Measurements from ENCODE around the gene TBC1D10B. TPM values are rescaled to one million over a fixed set of nuclear protein-coding genes. Genes with fewer than 3 reads are reported as not detected.
"Not testable (repeated sequence)": the region's sequence is repeated elsewhere in the genome, so short reads cannot be mapped to it uniquely, and the experiment has no call there.

Gene TBC1D10B
- total RNA-seq, 1 donor from 2014 or later, result 25.6 TPM

GRCh38 chr16:30354423-30355143 lies 15.7 kb downstream of the TBC1D10B start:
- no peak for DNase-seq

GRCh38 chr16:30353438-30354129 lies 16.7 kb downstream of the TBC1D10B start:
- DNase-seq, result no peak

GRCh38 chr16:30352488-30353401 lies 17.5 kb downstream of the TBC1D10B start:
- DNase-seq, result no peak

GRCh38 chr16:30351586-30352419 lies 18.5 kb downstream of the TBC1D10B start:
- DNase-seq, result peak; percentile 74

- DNase-seq, result no peak
Observed at GRCh38 chr16:30351001-30351441, 19.3 kb downstream of the TBC1D10B start.

- no peak for DNase-seq
Observed at GRCh38 chr16:30350134-30350871, 20.0 kb downstream of the TBC1D10B start.

- no peak for DNase-seq
Observed at GRCh38 chr16:30349675-30350074, 20.6 kb downstream of the TBC1D10B start.

- no peak for DNase-seq
Observed at GRCh38 chr16:30348929-30349328, 21.4 kb downstream of the TBC1D10B start.

- no peak for DNase-seq
Observed at GRCh38 chr16:30348113-30348512, 22.2 kb downstream of the TBC1D10B start.

- DNase-seq, result no peak
Observed at GRCh38 chr16:30346286-30346685, 24.0 kb downstream of the TBC1D10B start.

GRCh38 chr16:30343491-30343820 lies 26.8 kb downstream of the TBC1D10B start:
- not testable (repeated sequence) for DNase-seq

- no peak for DNase-seq
Observed at GRCh38 chr16:30342751-30343490, 27.4 kb downstream of the TBC1D10B start.

- not testable (repeated sequence) for DNase-seq
Observed at GRCh38 chr16:30341971-30342370, 28.3 kb downstream of the TBC1D10B start.

- DNase-seq, result peak; percentile 22
Observed at GRCh38 chr16:30340621-30341020, 29.7 kb downstream of the TBC1D10B start.

- not testable (repeated sequence) for DNase-seq
Observed at GRCh38 chr16:30338715-30339114, 31.6 kb downstream of the TBC1D10B start.

- DNase-seq, result not testable (repeated sequence)
Observed at GRCh38 chr16:30337964-30338357, 32.3 kb downstream of the TBC1D10B start.

- DNase-seq, result no peak
Observed at GRCh38 chr16:30335598-30336474, 34.5 kb downstream of the TBC1D10B start.

- peak; percentile 69 for DNase-seq
Observed at GRCh38 chr16:30335028-30335597, 35.2 kb downstream of the TBC1D10B start.

GRCh38 chr16:30334473-30334989 lies 35.8 kb downstream of the TBC1D10B start:
- DNase-seq, result peak; percentile 40

All from occipital lobe (tissue), 2 donors.